Measurements from ENCODE around the gene SSTR3.
A peak's percentile ranks its signal among the peaks of the same experiment; 100 is the strongest.
"Not testable (repeated sequence)": the region's sequence is repeated elsewhere in the genome, so short reads cannot be mapped to it uniquely, and the experiment has no call there.

Gene SSTR3

DNA sequence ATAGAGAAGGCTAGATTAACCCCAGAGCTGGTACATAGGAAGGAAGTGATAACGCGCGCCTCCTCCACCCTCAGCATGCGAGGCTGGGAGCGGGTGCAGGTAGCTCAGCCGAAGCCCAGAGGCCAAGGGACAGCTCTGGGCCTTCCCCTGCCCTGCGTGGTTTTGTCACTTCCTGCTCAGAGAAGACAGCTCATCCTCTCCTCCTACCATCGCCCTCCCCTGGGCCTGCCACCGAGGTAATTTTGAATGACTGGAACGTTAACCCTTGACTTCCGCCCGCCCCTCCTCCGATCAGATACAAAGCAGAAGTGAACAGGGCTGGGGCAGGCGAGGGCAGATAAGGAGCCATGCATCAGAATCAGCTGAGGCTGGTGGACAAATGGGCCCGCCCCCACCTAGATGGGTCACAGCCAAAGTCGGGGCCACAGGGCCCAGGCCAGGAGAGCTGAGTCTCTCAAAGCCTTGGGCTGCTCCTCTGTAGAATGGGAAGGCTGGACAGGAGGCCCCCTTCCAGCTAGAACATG, 30.2 kb upstream of the SSTR3 start:
- DNase-seq (ENCODE audit: low spot score) = peak; percentile 69

DNA sequence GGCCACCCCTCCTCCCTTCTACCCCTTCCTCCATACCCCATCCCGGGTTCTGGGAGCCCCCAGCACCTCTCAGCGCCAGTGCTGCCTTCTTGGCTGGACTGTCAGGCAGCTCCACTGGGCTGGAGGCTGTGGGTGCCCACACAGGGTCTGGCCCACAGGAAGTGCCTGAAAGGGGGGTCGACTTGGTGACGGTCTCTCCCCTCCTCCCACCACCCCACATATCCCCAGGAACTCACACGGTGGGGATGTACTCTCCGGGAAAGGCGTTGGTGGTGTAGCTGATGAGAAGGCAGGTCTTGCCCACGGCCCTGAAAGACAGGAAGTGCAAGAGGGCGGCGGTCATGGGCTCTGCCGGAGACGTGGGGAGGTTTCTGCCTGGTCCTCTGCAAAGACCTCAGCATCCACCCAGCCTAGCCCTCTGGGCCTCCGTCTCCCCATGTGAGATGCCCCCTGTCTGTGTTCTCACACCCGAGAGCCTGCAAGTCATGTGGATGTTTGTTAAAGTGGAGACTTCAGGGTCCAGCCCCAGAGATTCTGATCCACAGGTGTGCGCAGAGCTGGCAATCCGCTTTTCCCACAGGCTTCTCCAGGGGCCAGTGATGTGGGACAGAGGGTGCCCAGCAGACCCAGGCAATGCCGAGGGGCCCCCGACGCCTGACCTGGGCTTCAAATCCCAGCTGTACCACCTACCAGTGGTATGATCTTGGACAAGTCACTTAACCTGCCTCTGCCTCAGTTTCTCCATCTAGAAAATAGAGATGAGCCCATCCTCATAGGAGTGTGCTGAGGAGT, 29.3 kb upstream of the SSTR3 start:
- DNase-seq (ENCODE audit: low spot score) = no peak

DNA sequence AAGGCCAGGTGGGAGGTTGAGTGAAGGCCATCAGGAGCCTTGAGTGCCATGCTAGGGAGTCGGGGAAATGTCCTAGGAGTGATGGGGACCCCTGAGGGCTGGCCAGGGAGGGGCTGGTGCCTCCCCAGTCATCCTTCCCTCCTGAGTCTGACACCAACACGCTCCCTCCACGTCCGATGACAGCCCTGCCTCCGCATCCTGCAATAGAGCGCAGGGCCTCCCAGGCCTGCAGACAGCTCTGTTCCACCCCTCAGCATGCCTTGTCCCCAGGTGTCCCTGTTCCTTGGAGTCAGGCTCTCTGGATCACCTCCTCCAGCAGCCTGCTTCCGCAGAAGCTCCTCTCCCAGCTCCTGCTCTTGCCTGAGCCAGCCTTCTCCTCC, 28.7 kb upstream of the SSTR3 start:
- DNase-seq (ENCODE audit: low spot score) = no peak

DNA sequence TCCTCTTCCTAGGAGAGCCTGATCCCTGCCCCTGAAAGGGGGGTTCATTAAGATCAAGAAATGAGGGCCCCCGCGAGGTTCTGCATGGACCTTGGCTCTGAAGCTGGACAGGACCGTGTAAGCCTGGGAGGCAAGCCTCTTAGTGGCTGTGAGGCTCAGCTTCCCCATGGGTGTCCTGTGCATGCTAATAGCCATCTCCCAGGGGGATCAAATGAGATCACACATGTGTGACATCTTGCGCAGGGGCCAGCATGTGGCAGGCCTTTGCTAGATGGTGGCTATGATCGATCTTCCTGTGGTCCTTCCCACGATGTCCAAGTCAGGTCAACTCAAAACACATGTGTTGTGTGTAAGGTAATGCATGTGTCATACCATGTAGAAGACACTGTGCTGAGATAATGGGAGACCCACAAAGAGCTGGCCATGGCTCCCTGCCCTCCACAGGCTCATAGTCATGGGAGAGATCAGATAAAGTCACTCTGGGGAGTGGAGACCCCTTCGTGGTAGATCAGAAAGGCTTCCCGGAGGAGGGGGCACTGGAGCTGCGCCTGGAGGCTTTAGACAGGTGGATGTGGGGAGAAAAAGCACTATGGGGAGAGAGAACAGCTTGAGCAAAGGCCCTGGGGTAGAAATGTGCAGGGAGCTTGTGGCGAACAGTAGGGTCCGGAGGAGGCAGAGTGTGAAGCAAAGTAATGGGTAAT, 28.1 kb upstream of the SSTR3 start:
- no peak for DNase-seq (ENCODE audit: low spot score)

DNA sequence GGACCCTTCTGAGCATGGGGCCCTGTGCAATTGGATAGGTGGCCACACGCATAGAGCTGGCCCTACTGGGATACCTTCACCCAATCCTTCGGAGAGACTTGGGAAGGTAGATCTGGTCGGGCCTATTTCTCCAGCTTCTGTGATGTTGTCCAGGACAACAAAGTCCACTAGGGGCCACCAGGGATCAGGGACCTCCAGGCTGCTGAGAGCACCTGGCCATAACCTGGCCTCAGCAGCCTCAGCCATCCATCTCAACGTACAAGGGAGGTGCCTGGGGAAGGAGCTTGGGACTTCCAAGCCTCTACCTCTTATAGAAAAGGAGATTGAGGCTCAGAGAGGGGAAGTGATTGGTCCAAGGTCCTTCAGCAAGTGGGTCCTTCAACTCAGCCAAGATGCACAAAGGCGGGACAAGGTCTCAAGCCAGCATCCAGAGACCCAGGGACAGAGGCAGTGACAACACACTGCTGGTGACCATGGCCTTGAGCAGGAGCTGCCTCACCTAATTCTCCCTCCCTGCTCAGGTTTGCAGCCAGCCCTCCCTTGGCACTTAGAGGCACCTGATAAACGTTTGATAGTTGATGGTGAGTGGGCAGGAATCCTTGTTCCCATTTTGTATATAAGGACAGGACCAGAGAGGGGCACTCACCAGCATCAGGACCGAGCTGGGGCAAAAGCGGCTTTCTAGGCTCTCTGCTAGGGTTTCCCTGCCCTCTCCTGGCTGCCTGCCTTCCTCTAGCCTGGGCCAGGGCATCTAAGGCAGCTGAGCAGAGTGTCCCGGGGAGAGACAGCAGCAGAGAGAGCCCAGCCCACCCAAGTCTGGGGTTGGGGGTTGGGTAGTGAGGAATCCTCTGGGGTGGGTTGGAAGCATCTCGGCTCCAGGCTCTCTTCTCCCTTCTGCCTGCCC, 27.3 kb upstream of the SSTR3 start:
- DNase-seq (ENCODE audit: low spot score) = no peak

DNA sequence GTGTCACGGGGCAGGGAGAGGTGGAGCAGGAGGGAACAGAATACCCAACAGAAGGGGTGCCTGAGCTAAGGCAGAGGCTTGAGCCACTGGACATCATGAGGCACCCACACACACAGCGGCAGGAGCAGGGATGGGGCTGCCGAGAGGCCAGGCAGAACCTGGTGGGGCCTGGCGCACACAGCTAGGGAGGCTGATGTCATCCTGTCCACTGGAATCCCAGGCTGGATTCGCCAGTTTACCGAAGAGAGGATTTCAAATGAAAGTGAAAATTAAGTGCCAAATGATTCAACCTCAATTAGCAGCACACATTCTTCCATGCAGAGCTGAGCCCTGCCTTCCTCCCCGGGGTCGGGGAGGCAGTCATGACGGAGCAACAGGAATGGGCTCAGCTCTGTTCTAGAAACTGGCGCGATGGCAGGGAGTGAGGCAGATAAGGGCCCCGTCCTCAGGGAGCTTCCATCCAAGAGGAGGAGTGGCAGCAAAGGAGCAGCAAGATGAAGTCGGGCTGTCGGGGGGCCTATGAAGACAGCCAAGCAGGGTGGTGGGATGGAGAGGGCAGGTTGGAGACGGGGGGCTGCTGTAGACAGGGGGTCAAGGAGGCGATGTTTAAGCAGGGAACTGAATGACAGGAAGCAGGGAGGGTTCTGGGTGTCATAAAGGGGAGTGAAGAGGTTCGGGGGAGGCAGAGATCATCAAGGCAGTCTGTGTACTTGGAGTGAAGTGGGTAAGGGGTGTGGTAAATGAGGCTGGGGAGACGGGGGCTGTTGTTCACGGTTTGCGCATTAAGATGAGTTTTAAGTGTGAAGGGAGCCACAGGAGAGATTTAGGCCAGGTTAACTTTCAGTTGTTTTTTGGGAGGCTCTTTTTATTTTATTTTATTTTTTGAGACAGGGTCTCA, 25.3 kb upstream of the SSTR3 start:
- DNase-seq (ENCODE audit: low spot score) = no peak

DNA sequence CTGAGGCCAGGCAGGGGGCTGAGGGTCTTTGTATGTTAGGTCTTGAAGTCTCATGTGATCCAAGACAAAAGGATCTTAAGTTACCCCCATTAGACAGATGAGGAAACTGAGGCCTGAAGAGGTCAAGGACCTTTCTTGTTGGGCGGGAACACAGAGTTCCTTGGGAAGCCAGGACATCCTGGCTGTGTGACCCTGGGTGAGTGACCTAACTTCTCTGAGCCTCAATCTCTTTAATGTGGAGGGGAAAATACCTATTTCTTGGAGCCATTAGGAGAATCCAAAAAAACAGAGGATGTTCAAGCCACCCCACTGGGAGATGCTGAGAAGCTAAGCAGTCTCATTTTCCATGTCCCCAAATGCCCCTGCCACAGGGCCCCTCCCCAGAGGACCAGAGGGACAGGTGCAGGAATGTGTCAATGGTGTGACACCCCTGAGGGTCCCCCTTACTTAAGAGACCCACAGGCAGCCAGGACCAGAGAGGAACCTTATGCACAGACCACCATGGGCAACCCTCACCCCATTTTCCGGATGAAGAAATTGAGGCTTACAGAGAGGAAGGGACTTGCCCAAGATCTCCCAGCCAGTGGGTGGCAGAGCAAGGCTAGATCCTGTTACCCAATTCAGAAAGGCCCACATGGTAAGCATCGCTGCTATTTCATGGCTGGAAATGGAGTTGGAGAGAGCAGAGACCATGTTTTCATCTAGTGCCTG, 23.8 kb upstream of the SSTR3 start:
- no peak for DNase-seq (ENCODE audit: low spot score)

DNA sequence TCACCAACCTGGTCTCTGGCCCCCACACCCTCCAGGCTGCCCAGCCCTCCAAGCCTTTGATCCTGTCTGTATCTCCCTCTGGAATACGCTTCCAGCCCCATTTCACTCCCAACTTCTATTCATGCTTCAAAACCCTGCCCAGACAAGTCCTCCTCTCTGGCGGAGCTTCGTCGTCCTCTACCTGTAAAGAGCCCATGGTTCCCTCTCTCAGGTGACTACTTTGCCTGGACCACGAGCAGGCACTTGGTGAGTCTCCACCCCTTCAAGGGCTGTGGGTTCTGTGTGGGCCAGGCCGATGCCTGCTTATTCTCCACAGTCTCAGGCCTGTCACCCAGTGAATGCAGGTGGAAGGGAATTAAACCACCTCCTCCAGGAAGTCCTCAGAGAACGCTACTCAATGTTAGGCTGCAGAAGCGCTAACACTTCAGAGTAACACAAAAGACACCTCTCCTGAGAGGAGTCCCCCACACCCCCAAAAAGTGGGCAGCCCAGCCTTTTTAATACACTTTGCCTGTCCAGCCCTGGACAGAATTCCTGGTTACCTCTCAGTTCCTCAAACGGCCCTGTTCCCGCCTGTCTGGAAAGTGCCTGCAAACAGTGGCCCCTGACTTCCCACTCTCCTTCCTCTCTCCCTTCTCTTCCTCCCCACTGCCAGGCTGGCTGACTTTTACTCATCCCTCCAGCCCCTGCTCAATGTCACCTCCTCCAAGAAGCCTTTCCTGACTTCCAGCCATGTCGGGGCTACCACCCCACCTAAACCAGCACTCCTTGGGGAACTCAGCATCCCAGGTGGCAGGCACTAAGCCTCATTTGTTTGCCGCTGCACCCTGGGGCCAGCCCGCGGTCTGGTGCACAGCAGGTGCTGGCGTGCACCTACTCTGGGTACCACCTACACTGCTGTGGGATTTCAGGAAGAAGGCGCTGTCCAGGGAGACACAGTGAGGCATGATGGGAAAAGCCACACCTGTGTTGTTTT, 22.7 kb upstream of the SSTR3 start:
- no peak for DNase-seq (ENCODE audit: low spot score)

DNA sequence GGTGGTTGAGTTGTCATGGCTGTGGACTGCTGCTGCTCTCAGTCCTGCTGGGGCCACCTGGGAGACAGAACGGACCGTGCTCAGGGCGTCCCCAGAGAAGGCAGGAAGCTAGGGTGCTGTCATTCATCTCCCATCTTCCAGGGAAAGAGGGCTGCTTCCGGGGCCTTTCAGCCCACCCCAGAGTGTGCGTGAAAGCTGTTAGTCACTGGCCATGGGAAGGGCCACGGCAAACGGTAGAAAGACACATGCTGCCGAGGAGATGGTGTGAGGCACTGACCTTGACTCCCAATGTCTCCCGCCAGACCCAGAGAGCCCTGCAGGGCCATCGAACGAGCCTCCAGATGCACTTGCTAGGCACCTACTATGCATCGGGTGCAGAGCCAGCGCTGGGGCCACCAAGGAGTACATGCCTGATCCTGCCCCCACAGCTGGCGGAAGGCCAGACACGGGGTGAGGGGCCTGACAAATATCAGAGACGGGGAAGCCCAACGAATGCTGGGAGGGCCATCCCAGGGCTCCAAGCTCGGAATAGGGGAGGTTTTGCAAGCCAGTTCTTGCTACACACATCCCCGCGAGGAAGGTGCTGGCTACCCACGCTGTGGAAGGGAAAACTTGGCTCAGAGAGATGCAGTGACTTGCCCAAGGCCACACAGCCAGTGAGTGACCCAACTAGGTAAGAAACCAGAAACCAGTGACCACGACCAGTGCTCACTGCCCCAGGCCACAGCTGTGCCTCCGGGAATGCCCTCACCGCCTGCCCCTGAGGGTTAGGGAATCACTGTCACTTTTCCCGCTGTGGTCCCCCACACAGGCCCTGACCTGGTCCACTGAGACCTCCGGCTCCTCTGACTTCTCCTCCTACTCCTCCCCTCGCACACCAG, 21.7 kb upstream of the SSTR3 start:
- no peak for DNase-seq (ENCODE audit: low spot score)

DNA sequence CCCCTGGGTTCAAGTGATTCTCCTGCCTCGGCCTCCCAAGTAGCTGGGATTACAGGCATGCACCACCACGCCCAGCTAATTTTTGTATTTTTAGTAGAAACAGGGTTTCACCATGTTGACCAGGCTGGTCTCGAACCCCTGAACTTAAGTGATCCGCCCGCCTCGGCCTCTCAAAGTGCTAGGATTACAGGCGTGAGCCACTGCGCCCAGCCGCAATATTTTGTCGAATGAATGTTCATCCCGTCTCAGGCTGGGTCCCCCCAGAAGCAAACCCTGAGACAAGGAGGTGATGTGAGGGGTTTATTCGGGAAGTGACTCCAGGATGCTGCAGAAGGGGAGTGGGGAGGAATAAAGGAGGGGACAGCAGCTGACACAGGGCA, 21.1 kb upstream of the SSTR3 start:
- DNase-seq (ENCODE audit: low spot score) = not testable (repeated sequence)

DNA sequence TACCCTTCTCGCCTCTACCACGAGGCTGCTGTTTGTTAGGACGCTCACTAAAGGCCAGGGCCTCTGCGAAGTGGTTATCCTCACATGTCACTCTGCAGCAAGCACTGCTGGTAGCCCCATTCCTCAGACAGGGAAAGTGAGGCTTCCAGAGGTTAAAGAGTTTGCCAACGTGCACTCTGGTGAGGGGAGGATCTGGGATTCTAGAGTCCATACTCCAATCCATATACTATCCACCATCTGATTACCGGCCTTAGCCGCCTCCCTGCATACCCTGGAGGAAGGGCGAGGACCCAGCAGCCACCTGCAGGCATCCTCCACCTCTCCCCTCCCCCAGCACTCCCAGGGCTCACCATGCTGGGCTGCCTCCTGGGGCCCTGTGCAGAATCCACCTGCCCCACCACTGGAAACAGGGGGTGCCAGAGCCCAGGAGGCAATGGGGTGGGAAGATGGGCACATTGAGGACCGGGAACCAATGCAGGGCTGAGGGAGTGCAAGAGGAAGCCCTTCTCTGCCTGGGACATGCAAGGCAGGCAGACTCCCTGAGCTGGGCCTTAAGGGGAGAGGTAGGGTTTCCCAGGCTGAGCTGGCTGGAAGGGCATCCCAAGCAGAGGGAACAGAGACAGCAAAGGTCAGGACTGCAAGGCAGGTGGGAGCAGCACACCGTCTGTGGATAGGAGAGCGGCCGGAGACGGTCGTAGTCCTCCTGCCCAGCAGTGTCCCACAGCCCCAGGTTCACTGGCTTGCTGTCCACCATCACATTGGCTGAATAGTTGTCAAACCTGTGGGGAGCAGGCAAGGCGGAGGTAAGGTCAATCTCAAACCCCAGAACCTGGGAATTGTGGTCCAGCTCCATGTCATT, 20.1 kb upstream of the SSTR3 start:
- DNase-seq (ENCODE audit: low spot score) = no peak

DNA sequence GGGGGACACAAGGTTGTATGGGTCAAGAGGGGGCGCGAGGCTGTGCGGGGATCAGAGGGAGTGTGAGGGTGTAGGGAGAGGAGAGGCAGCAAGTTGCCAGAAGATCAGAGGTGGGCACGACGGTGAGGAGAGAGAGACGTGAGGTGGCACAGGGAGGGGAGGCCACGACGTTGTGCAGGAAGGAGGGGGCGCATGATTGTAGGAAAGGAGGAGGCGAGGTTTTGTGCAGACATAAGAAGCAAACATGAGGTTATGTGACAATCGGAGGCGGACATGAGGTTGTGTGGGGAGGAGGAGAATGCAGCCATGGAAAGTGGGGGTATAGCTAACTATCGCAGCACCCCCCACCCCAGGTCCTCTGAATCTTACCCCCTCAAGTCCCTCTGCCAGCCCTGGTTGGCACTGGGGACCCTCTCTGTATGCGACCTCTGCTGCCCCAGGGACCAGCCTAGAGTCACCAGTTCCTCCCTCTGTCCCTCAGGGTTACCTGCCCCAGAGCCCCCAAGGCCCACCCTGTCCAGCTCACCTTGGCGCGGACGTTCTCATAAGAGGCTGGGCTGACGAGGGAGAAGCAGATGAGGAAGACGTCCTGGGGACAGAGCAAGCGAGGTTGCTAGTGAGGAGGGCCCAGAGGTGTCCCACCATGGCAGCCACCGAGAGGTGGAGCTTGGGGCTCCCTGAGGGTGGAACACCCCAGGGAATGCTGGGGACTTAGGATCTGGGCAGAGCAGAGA, 19.3 kb upstream of the SSTR3 start:
- no peak for DNase-seq (ENCODE audit: low spot score)

DNA sequence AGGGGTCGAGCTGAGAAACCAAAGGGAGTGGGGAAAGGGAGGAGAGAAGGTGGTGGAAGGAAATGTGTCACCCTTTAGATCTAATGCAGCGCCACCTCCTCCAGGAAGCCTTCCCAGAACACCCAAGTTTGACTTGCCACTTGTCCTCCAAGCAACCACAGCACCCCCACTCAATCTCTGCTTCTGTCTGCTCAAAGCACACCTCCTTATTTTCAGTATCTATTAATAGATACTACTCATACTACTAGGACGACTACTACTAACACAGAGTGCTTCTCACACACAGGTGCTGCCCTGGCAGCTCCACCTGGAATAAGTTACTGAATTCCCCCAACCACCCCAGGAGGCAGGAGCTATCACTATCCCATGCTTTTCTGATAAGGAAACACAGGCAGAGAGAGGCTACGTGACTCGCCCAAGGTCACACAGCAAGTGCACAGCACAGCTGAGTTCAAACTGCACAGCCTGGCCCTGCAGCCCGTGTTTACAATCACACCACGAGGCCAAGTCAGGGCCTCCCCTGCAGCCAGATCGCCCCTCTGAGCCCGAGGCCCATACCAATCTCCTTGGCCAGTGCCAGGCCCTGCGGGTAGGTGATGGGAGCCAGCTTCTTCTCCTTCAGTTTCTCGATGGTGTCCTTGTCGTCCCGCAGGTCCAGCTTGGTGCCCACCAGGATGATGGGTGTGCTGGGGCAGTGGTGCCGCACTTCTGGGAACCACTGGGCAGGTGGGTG, 18.6 kb upstream of the SSTR3 start:
- DNase-seq (ENCODE audit: low spot score) = no peak

DNA sequence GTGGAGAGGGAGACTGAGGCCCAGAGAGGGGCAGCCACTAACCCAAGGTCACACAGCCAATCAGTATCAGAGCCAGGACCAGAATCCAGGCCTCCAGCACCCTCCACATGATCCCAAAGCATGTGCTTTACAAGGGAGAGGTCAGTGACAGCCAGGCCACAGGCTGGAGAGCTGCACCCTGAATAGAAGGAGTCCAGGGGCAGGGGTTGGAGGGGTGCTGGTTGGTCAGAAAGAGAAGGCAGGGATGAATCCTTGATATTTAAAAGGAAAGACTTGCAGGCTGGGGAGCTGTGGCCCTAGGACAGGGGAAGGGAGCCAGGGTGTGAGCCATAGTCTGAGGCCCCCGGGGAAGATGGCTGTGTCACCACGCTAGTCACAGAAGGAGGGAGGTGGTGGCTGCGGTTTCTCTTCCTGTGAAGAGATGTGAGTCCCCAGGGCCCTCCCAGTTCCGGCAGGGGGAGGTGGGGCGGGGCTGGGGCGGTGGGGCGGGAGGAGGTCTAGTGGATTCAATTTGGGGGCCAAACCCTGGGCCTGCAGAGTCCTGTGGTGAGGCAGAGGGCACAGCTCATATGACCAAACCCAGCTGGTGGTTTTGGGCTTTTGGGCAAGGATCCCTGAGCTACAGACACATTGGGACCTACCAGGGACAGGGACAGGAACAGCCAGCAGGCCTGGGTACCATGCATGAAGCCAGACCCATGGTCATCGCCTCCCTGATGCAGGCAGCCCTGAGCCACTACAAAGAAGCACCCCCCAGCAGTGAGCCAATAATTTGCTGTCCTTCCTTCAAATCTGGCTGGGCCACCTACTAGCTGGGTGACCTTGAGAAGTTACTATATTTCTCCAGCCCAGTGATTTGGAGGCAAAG, 17.8 kb upstream of the SSTR3 start:
- DNase-seq (ENCODE audit: low spot score) = no peak

Data from hematopoietic multipotent progenitor cell treated with erythropoietin and hydrocortisone succinate and interleukin-3 and kit ligand, for 17 days (in vitro differentiated cells).